ENCODE measurements around the gene HNRNPL. TPM values are rescaled to one million over a fixed set of nuclear protein-coding genes. Genes with fewer than 3 reads are reported as not detected.

HNRNPL gene
- total and polyA plus RNA-seq, 9 of the 15 experiments (the other 6 are each of a cell fraction or from before 2014, with no cell fraction given), result 39.5 to 610 (median 299) TPM

DNA sequence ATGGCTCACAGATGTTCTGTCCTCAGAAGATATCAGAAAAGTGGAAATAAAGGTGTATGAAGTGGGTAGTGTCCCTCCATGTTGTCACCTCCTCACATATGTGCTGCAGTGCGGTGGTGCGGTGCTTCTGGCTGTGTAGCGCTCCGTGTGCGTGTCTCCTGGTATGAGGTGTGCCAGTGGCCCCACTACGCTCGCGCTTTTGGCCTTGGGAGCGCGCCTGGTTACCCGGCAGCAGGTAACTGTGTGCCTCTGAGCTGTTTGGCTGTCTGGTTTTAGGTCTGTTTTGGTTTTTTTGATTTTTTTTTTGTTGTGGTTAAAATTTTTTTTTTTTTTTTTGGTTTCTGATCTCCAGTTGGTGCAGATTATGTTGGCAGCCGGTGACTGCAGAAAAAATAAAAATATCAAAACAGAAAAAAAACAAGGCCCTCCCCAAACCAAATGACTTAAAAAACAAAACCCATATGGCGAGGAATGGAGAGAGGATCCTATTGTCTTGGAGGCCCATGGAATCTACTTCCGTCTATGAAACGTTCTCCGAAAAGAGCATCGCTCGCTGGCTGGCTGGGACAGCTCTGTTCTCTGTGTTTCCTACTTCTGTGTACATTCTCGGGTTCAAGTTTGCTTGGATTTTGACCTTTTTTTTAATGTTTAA lies 7.9 kb downstream of the HNRNPL start (continued):
- TF ChIP-seq, protein P1, sequence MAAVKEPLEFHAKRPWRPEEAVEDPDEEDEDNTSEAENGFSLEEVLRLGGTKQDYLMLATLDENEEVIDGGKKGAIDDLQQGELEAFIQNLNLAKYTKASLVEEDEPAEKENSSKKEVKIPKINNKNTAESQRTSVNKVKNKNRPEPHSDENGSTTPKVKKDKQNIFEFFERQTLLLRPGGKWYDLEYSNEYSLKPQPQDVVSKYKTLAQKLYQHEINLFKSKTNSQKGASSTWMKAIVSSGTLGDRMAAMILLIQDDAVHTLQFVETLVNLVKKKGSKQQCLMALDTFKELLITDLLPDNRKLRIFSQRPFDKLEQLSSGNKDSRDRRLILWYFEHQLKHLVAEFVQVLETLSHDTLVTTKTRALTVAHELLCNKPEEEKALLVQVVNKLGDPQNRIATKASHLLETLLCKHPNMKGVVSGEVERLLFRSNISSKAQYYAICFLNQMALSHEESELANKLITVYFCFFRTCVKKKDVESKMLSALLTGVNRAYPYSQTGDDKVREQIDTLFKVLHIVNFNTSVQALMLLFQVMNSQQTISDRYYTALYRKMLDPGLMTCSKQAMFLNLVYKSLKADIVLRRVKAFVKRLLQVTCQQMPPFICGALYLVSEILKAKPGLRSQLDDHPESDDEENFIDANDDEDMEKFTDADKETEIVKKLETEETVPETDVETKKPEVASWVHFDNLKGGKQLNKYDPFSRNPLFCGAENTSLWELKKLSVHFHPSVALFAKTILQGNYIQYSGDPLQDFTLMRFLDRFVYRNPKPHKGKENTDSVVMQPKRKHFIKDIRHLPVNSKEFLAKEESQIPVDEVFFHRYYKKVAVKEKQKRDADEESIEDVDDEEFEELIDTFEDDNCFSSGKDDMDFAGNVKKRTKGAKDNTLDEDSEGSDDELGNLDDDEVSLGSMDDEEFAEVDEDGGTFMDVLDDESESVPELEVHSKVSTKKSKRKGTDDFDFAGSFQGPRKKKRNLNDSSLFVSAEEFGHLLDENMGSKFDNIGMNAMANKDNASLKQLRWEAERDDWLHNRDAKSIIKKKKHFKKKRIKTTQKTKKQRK (IDR thresholded peaks at IDR 0.05; ENCODE audit: borderline replicate concordance, low read depth, low read length), result no peak
- TF ChIP-seq ZKSCAN1 (IDR thresholded peaks at IDR 0.05; ENCODE audit: low read depth, low read length), result 0 out of 2 replicates have a peak, but pooled peaks have one; percentile 39

DNA sequence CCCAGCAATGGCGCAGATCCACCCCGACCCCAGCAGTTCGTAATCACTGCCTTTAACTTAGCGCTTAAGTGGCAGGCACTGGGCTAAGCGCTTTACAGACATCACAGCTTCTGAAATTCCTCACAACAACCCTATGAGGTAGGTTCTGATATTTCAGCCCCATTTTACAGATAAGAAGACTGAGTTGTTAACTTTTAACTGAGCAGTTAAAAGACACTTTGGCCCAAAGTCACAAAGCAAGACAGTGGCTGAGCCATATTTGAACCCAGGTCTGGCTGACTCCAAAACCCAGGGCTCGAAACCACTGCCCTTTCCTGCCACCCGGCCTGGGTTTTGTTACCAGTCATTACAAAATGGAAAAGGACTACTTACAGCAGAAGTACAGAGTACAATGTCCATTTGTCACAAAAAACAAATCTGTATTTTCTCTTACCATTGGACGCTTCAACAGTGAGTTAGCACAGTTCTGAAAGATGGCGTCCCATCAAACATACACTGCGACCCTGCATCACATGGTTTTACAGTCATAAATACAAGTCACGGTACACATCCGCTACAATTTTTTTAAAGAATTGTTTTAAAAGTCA lies 8.5 kb downstream of the HNRNPL start:
- FAIRE-seq (peak; percentile 37), ATAC-seq (no peak), DNase-seq (ENCODE audit: extremely low read depth in 1 of 4, low spot score in 3 of 4) (peak in 1 of 4 experiments; percentile 1)
- ChIA-PET POLR2A (interaction anchor here (0.7 to 4.7 kb wide), 7 partner anchors 8 to 198 kb away, joined by 3 to 58 read pairs (median 4); partner anchors contain the start of genes ECH1 and HNRNPL), CTCF (ENCODE audit: low intra/inter-chr PET ratio) (no interaction called here)
- no peaks in the 10 kb centered on the region for H3K27me3 ChIP-seq (ENCODE audit: control insufficient read depth in 2 of 2, insufficient read depth in 2 of 2, low read length in 2 of 2)
- no peak overlapping the region for H2AFZ ChIP-seq (ENCODE audit: low read depth, low read length)
- no peaks in the 10 kb centered on the region for H3K9me3 ChIP-seq (replicated peaks; ENCODE audit: control insufficient read depth, insufficient read depth, low read depth, low read length)
- H3K9me1 ChIP-seq (ENCODE audit: control insufficient read depth, insufficient read depth, low read length), result no peaks in the 10 kb centered on the region
- peaks cover 99% of the 10 kb centered on the region for H3K36me3 ChIP-seq (ENCODE audit: control insufficient read depth, insufficient read depth, low read length)
- no TSS peak for BruUV-seq (replicated peaks)
- peaks cover 30% of the 10 kb centered on the region for H4K20me1 ChIP-seq (replicated peaks; ENCODE audit: control insufficient read depth, insufficient read depth, low read length)
- intact Hi-C loops (cut with micrococcal nuclease) (no loop called here), in situ Hi-C loops (cut with MboI) (no loop called here)
- no peak overlapping the region for H3K9ac ChIP-seq (ENCODE audit: insufficient read depth in 1 of 2, low read depth in 2 of 2, low read length in 2 of 2)
- H3K4me2 ChIP-seq (ENCODE audit: insufficient read depth, low read length), result no peak overlapping the region
- H3K27ac ChIP-seq (ENCODE audit: extremely low read depth, low read depth, low read length), result no peak overlapping the region
- peaks cover 0 to 14% of the 10 kb centered on the region in 2 experiments; a peak in 4 of 5 replicates for H3K4me1 ChIP-seq (replicated peaks in 1 of 2; ENCODE audit: control insufficient read depth in 2 of 2, insufficient read depth in 2 of 2, low read length in 2 of 2)
- no peak overlapping the region for H3K4me3 ChIP-seq
- WGBS (ENCODE audit: insufficient coverage, low coverage, missing lambda C conversion rate), result 92% methylated on average over 11 of the region's 12 CpGs
- peaks cover 53% of the 10 kb centered on the region for H3K79me2 ChIP-seq (ENCODE audit: control insufficient read depth, insufficient read depth, low read length)
- TF ChIP-seq, protein P2, sequence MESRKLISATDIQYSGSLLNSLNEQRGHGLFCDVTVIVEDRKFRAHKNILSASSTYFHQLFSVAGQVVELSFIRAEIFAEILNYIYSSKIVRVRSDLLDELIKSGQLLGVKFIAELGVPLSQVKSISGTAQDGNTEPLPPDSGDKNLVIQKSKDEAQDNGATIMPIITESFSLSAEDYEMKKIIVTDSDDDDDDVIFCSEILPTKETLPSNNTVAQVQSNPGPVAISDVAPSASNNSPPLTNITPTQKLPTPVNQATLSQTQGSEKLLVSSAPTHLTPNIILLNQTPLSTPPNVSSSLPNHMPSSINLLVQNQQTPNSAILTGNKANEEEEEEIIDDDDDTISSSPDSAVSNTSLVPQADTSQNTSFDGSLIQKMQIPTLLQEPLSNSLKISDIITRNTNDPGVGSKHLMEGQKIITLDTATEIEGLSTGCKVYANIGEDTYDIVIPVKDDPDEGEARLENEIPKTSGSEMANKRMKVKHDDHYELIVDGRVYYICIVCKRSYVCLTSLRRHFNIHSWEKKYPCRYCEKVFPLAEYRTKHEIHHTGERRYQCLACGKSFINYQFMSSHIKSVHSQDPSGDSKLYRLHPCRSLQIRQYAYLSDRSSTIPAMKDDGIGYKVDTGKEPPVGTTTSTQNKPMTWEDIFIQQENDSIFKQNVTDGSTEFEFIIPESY (CRISPR knock-in tag; IDR thresholded peaks at IDR 0.05), result peak; percentile 57; the same call in 1 of the 2 replicates
- TF ChIP-seq RAD51 (IDR thresholded peaks at IDR 0.05; ENCODE audit: borderline replicate concordance, low read depth) (no peak), RBM25 (IDR thresholded peaks at IDR 0.05; ENCODE audit: low read depth, low read length, severe bottlenecking) (peak; percentile 54), POLR2B (IDR thresholded peaks at IDR 0.05; ENCODE audit: low read depth, partially characterized antibody) (peak; percentile 9), CHD2 (IDR thresholded peaks at IDR 0.05; ENCODE audit: low read depth, low read length) (no peak), GATAD2A (IDR thresholded peaks at IDR 0.05) (no peak)
- TF ChIP-seq, protein P3, sequence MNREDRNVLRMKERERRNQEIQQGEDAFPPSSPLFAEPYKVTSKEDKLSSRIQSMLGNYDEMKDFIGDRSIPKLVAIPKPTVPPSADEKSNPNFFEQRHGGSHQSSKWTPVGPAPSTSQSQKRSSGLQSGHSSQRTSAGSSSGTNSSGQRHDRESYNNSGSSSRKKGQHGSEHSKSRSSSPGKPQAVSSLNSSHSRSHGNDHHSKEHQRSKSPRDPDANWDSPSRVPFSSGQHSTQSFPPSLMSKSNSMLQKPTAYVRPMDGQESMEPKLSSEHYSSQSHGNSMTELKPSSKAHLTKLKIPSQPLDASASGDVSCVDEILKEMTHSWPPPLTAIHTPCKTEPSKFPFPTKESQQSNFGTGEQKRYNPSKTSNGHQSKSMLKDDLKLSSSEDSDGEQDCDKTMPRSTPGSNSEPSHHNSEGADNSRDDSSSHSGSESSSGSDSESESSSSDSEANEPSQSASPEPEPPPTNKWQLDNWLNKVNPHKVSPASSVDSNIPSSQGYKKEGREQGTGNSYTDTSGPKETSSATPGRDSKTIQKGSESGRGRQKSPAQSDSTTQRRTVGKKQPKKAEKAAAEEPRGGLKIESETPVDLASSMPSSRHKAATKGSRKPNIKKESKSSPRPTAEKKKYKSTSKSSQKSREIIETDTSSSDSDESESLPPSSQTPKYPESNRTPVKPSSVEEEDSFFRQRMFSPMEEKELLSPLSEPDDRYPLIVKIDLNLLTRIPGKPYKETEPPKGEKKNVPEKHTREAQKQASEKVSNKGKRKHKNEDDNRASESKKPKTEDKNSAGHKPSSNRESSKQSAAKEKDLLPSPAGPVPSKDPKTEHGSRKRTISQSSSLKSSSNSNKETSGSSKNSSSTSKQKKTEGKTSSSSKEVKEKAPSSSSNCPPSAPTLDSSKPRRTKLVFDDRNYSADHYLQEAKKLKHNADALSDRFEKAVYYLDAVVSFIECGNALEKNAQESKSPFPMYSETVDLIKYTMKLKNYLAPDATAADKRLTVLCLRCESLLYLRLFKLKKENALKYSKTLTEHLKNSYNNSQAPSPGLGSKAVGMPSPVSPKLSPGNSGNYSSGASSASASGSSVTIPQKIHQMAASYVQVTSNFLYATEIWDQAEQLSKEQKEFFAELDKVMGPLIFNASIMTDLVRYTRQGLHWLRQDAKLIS (CRISPR knock-in tag; IDR thresholded peaks at IDR 0.05), result 0 out of 2 replicates have a peak, but pooled peaks have one; percentile 16
